DOHH2 (cell line): ENCODE results near the gene DGAT2L6.

ENCODE experiments used
- H3F3A ChIP-seq: fragments of 200-600 bp; sonication (generic), shearing (Covaris generic); 2 replicates; pipeline ENCODE4 v1.6.0; 2016; ENCODE audit warnings: antibody characterized with exemption, mild to moderate bottlenecking; ENCODE audit not compliant: control insufficient read depth, insufficient read depth
- H3K27ac ChIP-seq: fragments of 200-600 bp; sonication (generic); 2 replicates; pipeline ENCODE4 v1.5.1; 2014; ENCODE audit warnings: low read depth, mild to moderate bottlenecking, low read length, moderate library complexity
- H3K27me3 ChIP-seq: fragments of 200-600 bp; sonication (generic); 2 replicates; pipeline ENCODE4 v1.6.1; 2014; ENCODE audit warnings: mild to moderate bottlenecking, low read length, mixed read lengths; ENCODE audit not compliant: control insufficient read depth
- H3K36me3 ChIP-seq: fragments of 200-600 bp; sonication (generic); 2 replicates; pipeline ENCODE4 v1.6.1; 2014; ENCODE audit warnings: mild to moderate bottlenecking, low read length, moderate library complexity, mixed read lengths; ENCODE audit not compliant: control insufficient read depth
- H3K4me1 ChIP-seq: fragments of 200-600 bp; sonication (generic); 2 replicates; pipeline ENCODE4 v1.6.1; 2014; ENCODE audit warnings: mild to moderate bottlenecking, low read length, mixed read lengths; ENCODE audit not compliant: control insufficient read depth
- H3K4me2 ChIP-seq: fragments of 200-600 bp; sonication (generic); 2 replicates; pipeline ENCODE4 v1.6.0; 2014; ENCODE audit warnings: mild to moderate bottlenecking, low read length, moderate library complexity
- H3K4me3 ChIP-seq: fragments of 200-600 bp; sonication (generic); 2 replicates; pipeline ENCODE4 v1.5.1; 2014; ENCODE audit warnings: mild to moderate bottlenecking, low read length, mixed read lengths
- H3K79me2 ChIP-seq: fragments of 200-600 bp; sonication (generic); 2 replicates; pipeline ENCODE4 v1.6.1; 2014; ENCODE audit warnings: mild to moderate bottlenecking, low read length, mixed read lengths; ENCODE audit not compliant: control insufficient read depth
- H3K9me2 ChIP-seq: fragments of 200-600 bp; sonication (generic); replicated peaks from 2 replicates; pipeline ENCODE4 v1.6.1; 2014; ENCODE audit warnings: mild to moderate bottlenecking, low read length, mixed read lengths; ENCODE audit not compliant: control insufficient read depth
- H3K9me3 ChIP-seq: fragments of 200-600 bp; sonication (generic); 2 replicates; pipeline ENCODE4 v1.6.1; 2014; ENCODE audit warnings: antibody characterized with exemption, low read length, mixed read lengths; ENCODE audit not compliant: control insufficient read depth, insufficient read depth
- H4K20me1 ChIP-seq: fragments of 200-600 bp; sonication (generic); 2 replicates; pipeline ENCODE4 v1.6.0; 2014; ENCODE audit warnings: low read depth, mild to moderate bottlenecking, antibody characterized with exemption, low read length, moderate library complexity; ENCODE audit not compliant: control insufficient read depth, insufficient read depth
- CTCF ChIP-seq: fragments of 200-600 bp; sonication (generic); IDR thresholded peaks from one replicate; pipeline ENCODE4 v1.5.1; 2014; ENCODE audit warnings: antibody characterized with exemption, mild to moderate bottlenecking, low read depth, low read length; ENCODE audit not compliant: poor library complexity, severe bottlenecking
- EZH2phosphoT487 ChIP-seq: fragments of 200-600 bp; sonication (generic); IDR thresholded peaks from 2 replicates; pipeline ENCODE4 v1.6.1; 2017; ENCODE audit warnings: borderline replicate concordance, mild to moderate bottlenecking, antibody characterized with exemption, low read length, moderate library complexity, mixed read lengths

Gene DGAT2L6

GRCh38 chrX:70219938-70220764 lies 42.9 kb downstream of the DGAT2L6 start:
- TF ChIP-seq CTCF (no peak), EZH2phosphoT487 (no peak)
- H3K4me3 ChIP-seq, result no peak overlapping the region
- H3K27ac ChIP-seq, result no peak overlapping the region
- no peaks in the 10 kb centered on the region for H3F3A ChIP-seq
- no peaks in the 10 kb centered on the region for H4K20me1 ChIP-seq
- no peaks in the 10 kb centered on the region for H3K27me3 ChIP-seq
- H3K4me2 ChIP-seq, result no peak overlapping the region
- no peaks in the 10 kb centered on the region for H3K9me2 ChIP-seq
- H3K36me3 ChIP-seq, result no peaks in the 10 kb centered on the region
- H3K9me3 ChIP-seq, result no peaks in the 10 kb centered on the region
- no peaks in the 10 kb centered on the region for H3K79me2 ChIP-seq
- H3K4me1 ChIP-seq, result no peaks in the 10 kb centered on the region

GRCh38 chrX:70226048-70226447 lies 48.8 kb downstream of the DGAT2L6 start:
- no peak overlapping the region for H3K4me2 ChIP-seq
- H3K36me3 ChIP-seq, result no peaks in the 10 kb centered on the region
- no peaks in the 10 kb centered on the region for H3F3A ChIP-seq
- H3K9me3 ChIP-seq, result no peaks in the 10 kb centered on the region
- no peaks in the 10 kb centered on the region for H3K4me1 ChIP-seq
- H4K20me1 ChIP-seq, result no peaks in the 10 kb centered on the region
- H3K79me2 ChIP-seq, result no peaks in the 10 kb centered on the region
- no peaks in the 10 kb centered on the region for H3K27me3 ChIP-seq
- no peak overlapping the region for H3K27ac ChIP-seq
- H3K9me2 ChIP-seq, result no peaks in the 10 kb centered on the region
- TF ChIP-seq EZH2phosphoT487 (no peak), CTCF (no peak)
- H3K4me3 ChIP-seq, result no peak overlapping the region

GRCh38 chrX:70226687-70227086 lies 49.4 kb downstream of the DGAT2L6 start:
- H3K9me2 ChIP-seq, result no peaks in the 10 kb centered on the region
- no peaks in the 10 kb centered on the region for H3K79me2 ChIP-seq
- no peaks in the 10 kb centered on the region for H3K4me1 ChIP-seq
- no peaks in the 10 kb centered on the region for H3K36me3 ChIP-seq
- H3K4me3 ChIP-seq, result no peak overlapping the region
- H3K4me2 ChIP-seq, result no peak overlapping the region
- H3K9me3 ChIP-seq, result no peaks in the 10 kb centered on the region
- no peaks in the 10 kb centered on the region for H3K27me3 ChIP-seq
- H3F3A ChIP-seq, result no peaks in the 10 kb centered on the region
- TF ChIP-seq CTCF, result no peak
- no peak for TF ChIP-seq EZH2phosphoT487
- H3K27ac ChIP-seq, result no peak overlapping the region
- H4K20me1 ChIP-seq, result no peaks in the 10 kb centered on the region
